H9 (cell line): ENCODE results near the gene OR10A4. TPM values are rescaled to one million over a fixed set of nuclear protein-coding genes. Genes with fewer than 3 reads are reported as not detected.

Source experiments
- DNase-seq: peaks from one replicate; pipeline ENCODE4 v3.0.0-alpha.2; 2017
- H2AFZ ChIP-seq: one replicate; pipeline ENCODE4 v1.6.1; 2013; ENCODE audit warnings: mild to moderate bottlenecking, low read length, control low read depth, moderate library complexity
- H2AK5ac ChIP-seq: 2 replicates; pipeline ENCODE4 v1.6.1; 2013; ENCODE audit warnings: low read length, control low read depth, mixed read lengths; ENCODE audit not compliant: insufficient read length
- H2BK120ac ChIP-seq: one replicate; pipeline ENCODE4 v1.6.1; 2013; ENCODE audit warnings: low read depth, mild to moderate bottlenecking, low read length, control low read depth, inconsistent platforms; ENCODE audit not compliant: poor library complexity, severe bottlenecking
- H2BK12ac ChIP-seq: 2 replicates; pipeline ENCODE4 v1.6.1; 2013; ENCODE audit warnings: low read length, control low read depth, mixed read lengths, low read depth; ENCODE audit not compliant: insufficient read length
- H2BK15ac ChIP-seq: 2 replicates; pipeline ENCODE4 v1.6.1; 2013; ENCODE audit warnings: low read depth, low read length, control low read depth
- H2BK20ac ChIP-seq: one replicate; pipeline ENCODE4 v1.6.1; 2013; ENCODE audit warnings: low read depth, mild to moderate bottlenecking, low read length, control low read depth, inconsistent platforms; ENCODE audit not compliant: poor library complexity, severe bottlenecking
- H2BK5ac ChIP-seq: 2 replicates; pipeline ENCODE4 v1.6.1; 2013; ENCODE audit warnings: low read length, control low read depth, mixed read lengths; ENCODE audit not compliant: insufficient read length
- H3K14ac ChIP-seq: 2 replicates; pipeline ENCODE4 v1.6.1; 2013; ENCODE audit warnings: low read length, control low read depth; ENCODE audit not compliant: insufficient read depth
- H3K18ac ChIP-seq: 2 replicates; pipeline ENCODE4 v1.6.1; 2013; ENCODE audit warnings: low read depth, mild to moderate bottlenecking, mixed read lengths, low read length, control low read depth; ENCODE audit not compliant: insufficient read length
- H3K23ac ChIP-seq: 2 replicates; pipeline ENCODE4 v1.6.1; 2013; ENCODE audit warnings: low read length, control low read depth, mixed read lengths, low read depth; ENCODE audit not compliant: insufficient read length
- H3K23me2 ChIP-seq: 2 replicates; pipeline ENCODE4 v1.6.1; 2013; ENCODE audit warnings: low read depth, mild to moderate bottlenecking, mixed read lengths, low read length, control low read depth; ENCODE audit not compliant: insufficient read length, poor library complexity, severe bottlenecking
- H3K27ac ChIP-seq: 2 replicates; pipeline ENCODE4 v1.5.1; 2013; ENCODE audit warnings: low read length, control low read depth, mixed read lengths, low read depth; ENCODE audit not compliant: insufficient read length
- H3K27me3 ChIP-seq: 2 replicates; pipeline ENCODE4 v1.6.1; 2013; ENCODE audit warnings: low read length, control low read depth, inconsistent platforms; ENCODE audit not compliant: insufficient read depth
- H3K4ac ChIP-seq: 2 replicates; pipeline ENCODE4 v1.6.1; 2013; ENCODE audit warnings: low read depth, mild to moderate bottlenecking, control low read depth, inconsistent platforms, low read length, moderate library complexity
- H3K4me1 ChIP-seq: 2 replicates; pipeline ENCODE4 v1.6.1; 2013; ENCODE audit warnings: low read length, control low read depth, inconsistent platforms; ENCODE audit not compliant: insufficient read depth
- H3K4me2 ChIP-seq: 2 replicates; pipeline ENCODE4 v1.6.1; 2013; ENCODE audit warnings: low read length, control low read depth, mixed read lengths; ENCODE audit not compliant: insufficient read length, insufficient read depth
- H3K56ac ChIP-seq: 2 replicates; pipeline ENCODE4 v1.6.1; 2013; ENCODE audit warnings: low read depth, mild to moderate bottlenecking, mixed read lengths, low read length, control low read depth; ENCODE audit not compliant: insufficient read length
- H3K79me1 ChIP-seq: 2 replicates; pipeline ENCODE4 v1.6.1; 2013; ENCODE audit warnings: low read depth, mild to moderate bottlenecking, moderate library complexity, low read length, control low read depth, inconsistent platforms; ENCODE audit not compliant: insufficient read depth, poor library complexity, severe bottlenecking
- H3K79me2 ChIP-seq: 2 replicates; pipeline ENCODE4 v1.6.1; 2013; ENCODE audit warnings: low read length, control low read depth, inconsistent platforms; ENCODE audit not compliant: insufficient read depth
- H3K9ac ChIP-seq: 2 replicates; pipeline ENCODE4 v1.6.1; 2013; ENCODE audit warnings: low read length, control low read depth, mixed read lengths; ENCODE audit not compliant: insufficient read length; ENCODE audit errors: extremely low read depth
- H3K9me3 ChIP-seq: one replicate; pipeline ENCODE4 v1.6.1; 2013; ENCODE audit warnings: low read depth, low read length, inconsistent platforms; ENCODE audit not compliant: control insufficient read depth
- H3T11ph ChIP-seq: one replicate; pipeline ENCODE4 v1.6.1; 2013; ENCODE audit warnings: mild to moderate bottlenecking, low read length, control low read depth, inconsistent platforms
- H4K20me1 ChIP-seq: one replicate; pipeline ENCODE4 v1.6.1; 2013; ENCODE audit not compliant: control insufficient read depth, insufficient read length, insufficient read depth
- H4K5ac ChIP-seq: 2 replicates; pipeline ENCODE4 v1.6.1; 2013; ENCODE audit warnings: low read depth, mild to moderate bottlenecking, mixed read lengths, low read length, control low read depth; ENCODE audit not compliant: insufficient read length
- H4K8ac ChIP-seq: replicated peaks from 2 replicates; pipeline ENCODE4 v1.6.1; 2013; ENCODE audit warnings: low read length, control low read depth, mixed read lengths, low read depth; ENCODE audit not compliant: insufficient read length
- H4K91ac ChIP-seq: 2 replicates; pipeline ENCODE4 v1.6.1; 2013; ENCODE audit warnings: low read depth, mild to moderate bottlenecking, moderate library complexity, mixed read lengths, low read length, control low read depth; ENCODE audit not compliant: insufficient read length
- H3K27ac Mint-ChIP-seq, 3 experiments: 2 replicates in 2 of 3; 3 replicates in 1 of 3; pipeline ENCODE4 v1.8.0; 2020 to 2021; ENCODE audit warnings: mixed read lengths in 3 of 3, mild to moderate bottlenecking in 1 of 3, moderate library complexity in 1 of 3
- H3K27me3 Mint-ChIP-seq: 2 replicates; pipeline ENCODE4 v1.8.0; 2021; ENCODE audit warnings: low read depth, mild to moderate bottlenecking, moderate library complexity, mixed read lengths
- H3K36me3 Mint-ChIP-seq, 3 experiments: 2 replicates in 2 of 3; 3 replicates in 1 of 3; pipeline ENCODE4 v1.8.0; 2020 to 2021; ENCODE audit warnings: low read depth in 3 of 3, mixed read lengths in 3 of 3; ENCODE audit not compliant: insufficient read depth in 1 of 3
- H3K4me1 Mint-ChIP-seq, 2 experiments: 2 replicates each; pipeline ENCODE4 v1.8.0; 2020; ENCODE audit warnings: mixed read lengths in 2 of 2
- H3K4me3 Mint-ChIP-seq, 2 experiments: 2 replicates in 1 of 2; 3 replicates in 1 of 2; pipeline ENCODE4 v1.8.0; 2020 to 2021; ENCODE audit warnings: mild to moderate bottlenecking in 2 of 2, mixed read lengths in 2 of 2, moderate library complexity in 1 of 2
- H3K9me3 Mint-ChIP-seq, 2 experiments: 2 replicates in 1 of 2; 3 replicates in 1 of 2; pipeline ENCODE4 v1.8.0; 2020; ENCODE audit warnings: mild to moderate bottlenecking in 2 of 2, mixed read lengths in 2 of 2, moderate library complexity in 1 of 2
- CTCF ChIP-seq: fragments of 200-600 bp; sonication (generic); conservative IDR thresholded peaks from 3 replicates; pipeline ENCODE4 v1.8.0; 2021; ENCODE audit warnings: antibody characterized with exemption, mild to moderate bottlenecking
- WGBS: extraction: QIAGEN DNeasy Blood & Tissue Kit; methylation state at CpG from one replicate; pipeline ENCODE4 v1.1.7; 2013; ENCODE audit warnings: missing lambda C conversion rate, low lambda C conversion rate, mixed read lengths; ENCODE audit not compliant: insufficient read length; ENCODE audit errors: extremely low coverage; 5-methylcytosine and 5-hydroxymethylcytosine counted together
- total RNA-seq: library from RNA; stranded (reverse); gene quantifications from 2 replicates; pipeline ENCODE4 v1.2.1, GENCODE V29; 2021

Gene OR10A4
- total RNA-seq, 1 experiment from 2014 or later: not detected

- H3K4me1 ChIP-seq: no peaks in the 10 kb centered on the region; the same call in 1 of the 2 replicates
- no CpG with 5 or more reads among the region's 1 CpG for WGBS
These were observed 22.5 kb downstream of the OR10A4 start for GRCh38 chr11:6898911-6899310.

More at GRCh38 chr11:6898911-6899310, 22.5 kb downstream of the OR10A4 start:
- TF ChIP-seq CTCF: no peak
- Histone ChIP-seq H3K4ac (no peak overlapping the region), H4K8ac (no peak overlapping the region), H2BK12ac (no peak overlapping the region), H2AK5ac (no peak overlapping the region), H2BK120ac (no peak overlapping the region), H4K5ac (no peak overlapping the region), H2BK15ac (no peak overlapping the region), H2BK5ac (no peak overlapping the region), H3K27me3 (no peaks in the 10 kb centered on the region), H4K91ac (no peak overlapping the region), H3K9me3 (no peaks in the 10 kb centered on the region), H2AFZ (no peak overlapping the region), H3K79me1 (no peaks in the 10 kb centered on the region), H3K56ac (no peak overlapping the region), H3K4me2 (no peak overlapping the region), H4K20me1 (no peaks in the 10 kb centered on the region), H3K18ac (no peak overlapping the region), H3K9ac (no peak overlapping the region), H3K27ac (no peak overlapping the region), H3K23ac (no peak overlapping the region), H3T11ph (no peak overlapping the region), H3K14ac (no peak overlapping the region), H2BK20ac (no peak overlapping the region), H3K79me2 (no peaks in the 10 kb centered on the region), H3K23me2 (no peaks in the 10 kb centered on the region)
- Mint-ChIP-seq H3K27me3 (no peaks in the 10 kb centered on the region), H3K27ac (no peak overlapping the region; a peak in 1 of 7 replicates), H3K36me3 (peaks cover 0 to under 1% (median 0%) of the 10 kb centered on the region in 3 experiments; a peak in 1 of 7 replicates), H3K4me1 (no peaks in the 10 kb centered on the region), H3K4me3 (no peak overlapping the region), H3K9me3 (peaks cover 0 to 5% of the 10 kb centered on the region in 2 experiments; a peak in 3 of 5 replicates)
- DNase-seq: no peak
